Measurements from ENCODE around the gene CLSTN2.

DNA sequence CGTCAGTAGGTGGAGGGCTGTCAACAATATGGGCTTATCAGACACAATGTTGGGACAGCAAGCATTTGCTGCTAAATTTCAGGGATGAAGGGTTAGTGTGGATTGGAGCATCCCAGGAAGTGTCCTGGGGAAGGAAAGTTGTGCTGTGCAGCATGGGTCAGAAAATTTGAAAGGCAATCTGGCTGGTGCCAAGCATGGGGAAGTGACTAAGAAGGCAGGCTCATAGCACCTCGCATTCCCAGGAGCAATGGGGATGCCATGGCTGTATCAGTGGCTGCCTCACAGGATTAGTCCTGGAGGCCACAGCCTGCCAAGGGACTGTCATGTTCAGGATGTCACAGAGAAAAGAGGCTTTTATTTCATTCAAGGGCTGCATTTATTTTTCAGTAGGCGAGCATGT, 420.5 kb downstream of the CLSTN2 start:
- TF ChIP-seq REST (IDR thresholded peaks at IDR 0.05; ENCODE audit: insufficient read depth in 1 of 2, low read depth in 2 of 2, low read length in 2 of 2): no peak
- no peak for TF ChIP-seq POLR2AphosphoS5 (IDR thresholded peaks at IDR 0.05; ENCODE audit: low read depth, low read length)
- TF ChIP-seq SIN3A (IDR thresholded peaks at IDR 0.05; ENCODE audit: borderline replicate concordance, insufficient read depth, low read length): no peak
- no peak for TF ChIP-seq FOXP2 (optimal IDR thresholded peaks at IDR 0.05; ENCODE audit: borderline replicate concordance, extremely low read depth, extremely low read length, insufficient read depth)
- no peak for TF ChIP-seq TAF1 (IDR thresholded peaks at IDR 0.05; ENCODE audit: borderline replicate concordance, insufficient read depth, low read length)
